Uterus (tissue), 2 donors: ENCODE measurements around the gene TIGD1.

Experiments
- POLR2A ChIP-seq, 2 donors: fragments of 450-650 bp; IDR thresholded peaks; one replicate each; pipeline ENCODE4 v1.6.1; 2016; ENCODE audit warnings: antibody characterized with exemption in 2 of 2, mild to moderate bottlenecking in 1 of 2, moderate library complexity in 1 of 2
- TF ChIP-seq, protein P1 (sequence below), 4 experiments: fragments of 200-600 bp in 2 of 4; fragments of 450-650 bp in 2 of 4; sonication (generic) in 2 of 4; IDR thresholded peaks; one replicate each; pipeline ENCODE4 v1.5.1; 2016 to 2019; ENCODE audit warnings: antibody characterized with exemption in 4 of 4, mild to moderate bottlenecking in 2 of 4, moderate library complexity in 1 of 4

DNA sequence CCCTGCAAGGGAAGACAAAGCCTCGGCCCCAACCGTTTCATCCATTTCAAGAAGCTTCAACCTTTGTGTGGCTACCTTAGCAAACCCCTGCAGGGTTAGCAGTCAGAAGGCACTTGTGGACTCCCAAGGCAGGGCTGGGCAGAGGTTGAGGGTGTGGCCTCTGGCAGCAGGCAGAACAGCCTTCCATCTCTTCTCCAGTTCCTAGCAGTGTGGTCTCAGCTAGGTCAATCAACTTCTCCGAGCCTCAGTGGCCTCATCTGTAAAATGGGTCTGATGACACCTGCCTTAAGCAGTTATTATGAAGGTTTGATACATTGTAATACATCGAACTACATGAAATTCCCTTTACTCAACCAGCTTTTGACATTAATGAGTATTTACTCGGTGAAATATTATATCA is 37.0 kb downstream of the TIGD1 start:
- no peak for TF ChIP-seq POLR2A (IDR thresholded peaks at IDR 0.05)
- TF ChIP-seq, protein P1, sequence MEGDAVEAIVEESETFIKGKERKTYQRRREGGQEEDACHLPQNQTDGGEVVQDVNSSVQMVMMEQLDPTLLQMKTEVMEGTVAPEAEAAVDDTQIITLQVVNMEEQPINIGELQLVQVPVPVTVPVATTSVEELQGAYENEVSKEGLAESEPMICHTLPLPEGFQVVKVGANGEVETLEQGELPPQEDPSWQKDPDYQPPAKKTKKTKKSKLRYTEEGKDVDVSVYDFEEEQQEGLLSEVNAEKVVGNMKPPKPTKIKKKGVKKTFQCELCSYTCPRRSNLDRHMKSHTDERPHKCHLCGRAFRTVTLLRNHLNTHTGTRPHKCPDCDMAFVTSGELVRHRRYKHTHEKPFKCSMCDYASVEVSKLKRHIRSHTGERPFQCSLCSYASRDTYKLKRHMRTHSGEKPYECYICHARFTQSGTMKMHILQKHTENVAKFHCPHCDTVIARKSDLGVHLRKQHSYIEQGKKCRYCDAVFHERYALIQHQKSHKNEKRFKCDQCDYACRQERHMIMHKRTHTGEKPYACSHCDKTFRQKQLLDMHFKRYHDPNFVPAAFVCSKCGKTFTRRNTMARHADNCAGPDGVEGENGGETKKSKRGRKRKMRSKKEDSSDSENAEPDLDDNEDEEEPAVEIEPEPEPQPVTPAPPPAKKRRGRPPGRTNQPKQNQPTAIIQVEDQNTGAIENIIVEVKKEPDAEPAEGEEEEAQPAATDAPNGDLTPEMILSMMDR (IDR thresholded peaks at IDR 0.05), result no peak
